CD4-positive, alpha-beta T cell treated with Interleukin-17A for 1 hour (primary cell): ENCODE measurements around the gene SMAP2.
"Not testable (repeated sequence)": the region's sequence is repeated elsewhere in the genome, so short reads cannot be mapped to it uniquely, and the experiment has no call there.

ENCODE experiments used
- DNase-seq: peaks from one replicate; pipeline ENCODE4 v3.0.0-alpha.2; 2020

Gene SMAP2

DNA sequence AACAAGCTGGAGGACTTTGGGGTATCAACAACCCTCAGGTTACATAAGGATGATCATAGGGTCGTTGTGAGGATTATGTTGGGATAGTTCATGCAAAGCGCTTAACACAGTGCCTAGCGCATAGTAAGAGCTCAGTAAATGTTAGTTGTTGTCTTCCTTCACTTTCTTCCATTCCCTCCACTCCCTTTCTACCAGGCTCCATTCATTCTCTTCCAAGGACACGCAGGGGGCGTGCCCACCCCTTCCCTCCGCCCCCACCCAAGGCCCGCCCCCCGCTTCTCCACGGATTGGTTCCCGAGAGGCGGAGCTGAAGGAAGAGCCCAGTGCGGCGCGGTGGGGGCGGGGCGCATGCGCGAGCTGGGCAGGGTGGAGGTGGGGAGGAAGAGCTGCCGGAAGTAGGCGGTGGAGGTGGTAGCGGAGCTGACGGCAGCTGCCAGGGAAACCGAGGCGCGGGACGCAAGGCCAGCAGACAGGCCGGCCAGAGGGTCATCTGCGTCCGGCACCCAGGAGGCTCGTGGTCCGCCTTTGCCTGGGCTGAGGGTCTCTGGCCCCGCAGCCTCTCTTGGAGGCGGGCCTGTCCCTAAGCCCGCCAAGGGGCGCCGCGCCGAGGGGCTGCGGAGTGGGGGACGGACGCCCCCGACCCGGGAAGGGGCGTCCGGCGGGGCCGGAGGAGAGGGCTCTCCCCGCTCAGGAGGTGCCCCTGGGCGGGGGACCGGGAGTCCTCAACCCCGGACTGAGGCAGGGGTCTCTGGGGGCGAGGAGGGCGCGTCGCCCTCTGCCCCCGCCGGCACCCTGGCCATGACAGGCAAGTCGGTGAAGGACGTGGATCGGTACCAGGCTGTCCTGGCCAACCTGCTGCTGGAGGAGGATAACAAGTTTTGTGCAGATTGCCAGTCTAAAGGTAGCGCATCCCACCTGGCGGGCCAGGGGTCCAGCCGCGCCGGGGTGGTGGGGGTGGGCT, at the start of gene SMAP2:
SMAP2 (plus strand) TSS at position 405 of the 961 bp plus-strand sequence; CDS start at position 799, 394 bp downstream.
- peak; percentile 96 for DNase-seq

DNA sequence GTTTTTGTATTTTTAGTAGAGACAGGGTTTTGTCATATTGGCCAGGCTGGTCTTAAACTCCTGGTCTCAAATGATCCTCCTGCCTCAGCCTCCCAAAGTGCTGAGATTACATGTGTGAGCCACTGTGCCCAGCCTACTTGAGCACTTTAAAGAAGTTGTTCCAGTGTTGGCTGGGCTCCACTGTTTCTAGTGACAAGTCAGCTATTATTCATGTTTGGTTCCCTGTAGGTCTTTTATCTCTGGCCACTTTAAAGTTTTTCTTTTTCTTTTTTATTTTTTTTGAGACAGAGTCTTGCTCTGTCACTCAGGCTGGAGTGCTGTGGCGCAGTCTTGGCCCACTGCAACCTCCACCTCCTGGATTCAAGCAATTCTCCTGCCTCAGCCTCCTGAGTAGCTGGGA, 42.1 kb upstream of the SMAP2 start:
- not testable (repeated sequence) for DNase-seq

DNA sequence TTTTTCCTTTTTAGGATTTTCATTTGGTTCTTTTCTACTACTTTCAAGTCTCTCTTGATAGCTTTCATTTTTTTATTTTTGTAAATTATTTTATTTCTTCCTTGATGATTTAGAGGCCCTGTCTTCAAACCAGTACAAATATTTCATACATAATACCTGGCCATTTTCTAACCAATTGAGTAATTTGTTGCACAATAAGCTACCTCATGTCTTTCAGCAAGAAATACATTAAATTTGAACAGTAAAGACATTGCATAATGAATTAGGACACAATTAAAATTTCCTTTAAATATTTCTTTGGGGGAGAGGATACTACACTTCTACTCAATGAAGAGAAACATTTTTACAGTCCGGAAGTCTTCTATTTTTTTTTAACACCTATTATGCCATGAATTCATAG, 40.8 kb upstream of the SMAP2 start:
- DNase-seq, result no peak

DNA sequence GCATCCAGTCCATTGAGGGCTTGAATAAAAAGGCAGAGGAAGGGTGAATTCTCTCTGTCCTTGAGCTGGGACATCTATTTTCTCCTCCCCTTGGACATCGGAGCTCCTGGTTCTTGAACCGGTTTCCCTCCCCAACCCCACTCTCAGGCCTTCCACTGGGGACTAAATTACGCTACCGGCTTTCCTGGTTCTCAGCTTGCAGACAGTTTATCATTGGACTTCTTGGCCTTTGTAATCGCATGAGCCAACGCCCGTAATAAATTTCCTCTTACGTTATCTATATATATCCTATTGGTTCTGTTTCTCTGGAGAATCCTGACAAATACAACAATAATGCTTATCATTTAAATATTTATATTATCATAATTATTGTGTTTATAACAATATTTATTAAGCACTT, 36.1 kb upstream of the SMAP2 start:
- DNase-seq, result no peak

DNA sequence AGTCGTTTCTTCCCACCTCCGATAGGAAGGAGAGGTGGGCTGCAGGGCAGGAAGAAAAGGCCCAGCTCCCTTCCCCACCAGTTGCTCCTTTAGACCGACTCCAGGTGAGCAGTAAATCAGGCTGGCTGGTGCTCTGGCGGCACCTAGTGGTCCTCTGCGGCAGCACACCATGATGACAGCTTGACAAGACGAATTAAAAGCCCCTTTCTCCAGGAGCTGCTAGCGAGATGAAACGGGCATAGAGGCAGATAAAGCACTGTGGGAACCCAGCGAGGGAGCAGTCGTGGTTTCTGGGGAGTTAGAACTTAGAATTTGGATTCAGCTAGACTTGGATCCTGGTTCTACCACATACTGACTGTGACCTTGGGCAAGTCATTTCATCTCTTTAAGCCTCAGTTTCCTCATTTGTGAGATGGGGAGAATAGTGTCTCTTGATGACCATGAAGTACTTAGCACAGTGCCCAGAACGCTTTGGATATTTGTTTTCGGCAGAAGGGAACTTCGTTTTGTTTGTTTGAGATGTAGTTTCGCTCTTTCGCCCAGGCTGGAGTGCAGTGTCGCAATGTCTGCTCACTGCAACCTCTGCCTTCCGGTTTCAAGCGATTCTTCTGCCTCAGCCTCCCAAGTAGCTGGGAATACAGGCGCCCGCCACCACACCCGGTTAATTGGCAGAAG, 34.6 kb upstream of the SMAP2 start:
- DNase-seq, result peak; percentile 93

DNA sequence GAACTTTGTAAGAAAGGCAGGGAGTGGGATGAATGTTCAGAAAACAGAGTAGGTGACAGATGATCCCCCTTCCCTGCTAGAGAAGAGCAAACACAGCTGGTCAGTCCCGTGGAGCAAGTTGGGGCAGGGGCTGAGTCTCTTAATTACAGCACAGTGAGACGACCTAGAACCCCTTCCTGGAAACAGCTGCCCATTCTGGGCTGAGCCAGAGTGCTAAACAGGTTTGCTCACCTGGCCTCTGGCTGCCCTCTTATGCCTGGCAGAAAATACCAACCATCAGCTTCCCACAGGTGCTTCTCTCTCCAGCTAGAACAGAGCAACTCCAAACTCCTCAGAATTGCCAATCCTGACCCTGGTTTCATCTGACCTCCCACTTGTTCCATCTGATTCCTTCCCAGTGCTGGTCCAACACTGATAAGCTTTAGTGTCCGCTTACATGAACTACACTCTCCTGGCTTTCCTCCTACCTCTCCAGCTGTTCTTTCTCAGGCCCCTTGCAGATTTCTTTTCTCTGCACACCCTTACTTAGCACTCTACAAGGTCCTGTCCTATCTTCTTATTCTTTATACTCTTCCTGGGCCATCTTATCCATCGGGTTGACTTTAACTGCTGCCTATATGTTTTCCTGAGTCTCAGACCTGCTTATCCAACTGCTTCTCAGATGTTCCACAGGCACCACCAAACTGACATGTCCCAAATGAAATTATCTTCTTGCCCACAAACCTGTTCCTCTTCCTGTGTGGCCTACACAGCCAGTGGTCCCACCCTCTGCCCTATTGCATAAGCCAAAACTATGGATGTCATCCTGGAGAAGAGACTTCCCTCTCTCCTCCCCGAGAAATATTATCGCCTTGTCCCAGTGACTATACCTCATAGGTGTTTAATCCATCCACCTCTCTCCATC, 33.9 kb upstream of the SMAP2 start:
- DNase-seq, result no peak

DNA sequence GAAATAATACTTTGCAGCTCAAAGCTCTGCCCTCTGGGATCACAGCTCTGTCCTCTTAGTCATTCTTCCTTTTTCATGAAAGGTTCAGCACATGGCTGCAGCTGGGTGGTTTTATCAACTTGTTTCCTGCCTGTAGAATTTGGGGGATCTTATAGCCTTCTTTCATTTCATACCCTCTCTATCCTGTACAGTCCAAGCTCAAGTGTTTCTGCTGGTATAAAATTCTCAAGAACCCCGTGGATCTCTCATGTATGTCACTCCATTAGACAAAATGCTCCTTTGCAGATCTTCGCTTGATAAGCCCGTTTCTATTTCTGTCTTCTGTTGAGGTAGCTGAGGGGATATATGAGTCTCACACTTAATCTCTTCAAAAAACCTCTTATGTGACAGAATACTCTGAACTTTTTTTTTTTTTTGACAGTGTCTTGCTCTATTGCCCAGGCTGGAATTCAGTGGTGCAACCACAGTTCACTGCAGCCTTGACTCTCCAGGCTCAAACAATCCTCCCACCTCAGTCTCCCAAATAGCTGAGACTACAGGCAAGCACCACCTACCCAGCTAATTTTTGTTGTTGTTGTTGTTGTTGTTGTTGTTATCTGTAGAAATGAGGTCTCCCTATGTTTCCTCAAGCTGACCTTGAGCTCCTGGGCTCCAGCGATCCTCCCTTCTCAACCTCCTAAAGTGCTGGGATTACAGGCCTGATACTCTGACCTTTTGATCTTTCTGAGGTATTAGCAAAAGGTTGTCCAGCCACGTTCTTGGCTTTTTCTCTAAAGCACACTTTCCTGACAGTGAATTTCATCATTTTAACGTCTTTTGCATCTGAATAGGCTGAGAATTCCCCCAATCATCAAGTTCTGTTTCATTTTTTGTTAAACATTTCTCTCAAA, 31.8 kb upstream of the SMAP2 start:
- DNase-seq, result no peak

DNA sequence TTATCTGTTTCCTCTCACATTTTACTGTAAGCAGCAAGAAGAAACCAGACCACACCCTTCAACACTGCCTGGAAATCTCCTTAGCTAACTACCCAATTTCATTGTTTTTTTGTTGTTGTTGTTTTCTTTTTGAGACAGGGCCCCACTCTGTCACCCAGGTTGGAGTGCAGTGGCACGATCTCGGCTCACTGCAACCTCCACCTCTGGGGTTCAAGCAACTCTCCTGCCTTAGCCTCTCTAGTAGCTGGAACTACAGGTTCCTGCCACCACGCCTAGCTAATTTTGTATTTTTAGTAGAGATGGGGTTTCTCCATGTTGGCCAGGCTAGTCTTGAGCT, 31.2 kb upstream of the SMAP2 start:
- not testable (repeated sequence) for DNase-seq

DNA sequence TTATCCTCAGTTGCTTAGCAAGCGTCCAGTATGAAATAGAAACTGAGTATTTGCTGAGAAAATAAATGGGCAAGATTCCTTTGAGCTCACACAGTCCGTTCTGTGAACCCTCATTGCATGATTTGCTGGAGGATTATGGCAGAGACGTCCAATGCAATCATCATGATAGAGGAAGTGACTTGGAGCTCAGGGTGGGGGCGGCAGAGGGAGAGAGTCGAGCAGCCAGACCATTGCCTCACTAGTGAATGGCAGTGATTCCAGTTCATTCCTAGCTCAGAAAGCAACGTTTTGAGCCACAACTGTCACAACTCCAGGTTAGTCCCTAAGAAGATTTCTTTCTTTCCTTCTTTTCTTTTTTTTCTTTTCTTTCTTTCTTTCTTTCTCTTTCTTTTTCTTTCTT, 28.9 kb upstream of the SMAP2 start:
- peak; percentile 28 for DNase-seq

DNA sequence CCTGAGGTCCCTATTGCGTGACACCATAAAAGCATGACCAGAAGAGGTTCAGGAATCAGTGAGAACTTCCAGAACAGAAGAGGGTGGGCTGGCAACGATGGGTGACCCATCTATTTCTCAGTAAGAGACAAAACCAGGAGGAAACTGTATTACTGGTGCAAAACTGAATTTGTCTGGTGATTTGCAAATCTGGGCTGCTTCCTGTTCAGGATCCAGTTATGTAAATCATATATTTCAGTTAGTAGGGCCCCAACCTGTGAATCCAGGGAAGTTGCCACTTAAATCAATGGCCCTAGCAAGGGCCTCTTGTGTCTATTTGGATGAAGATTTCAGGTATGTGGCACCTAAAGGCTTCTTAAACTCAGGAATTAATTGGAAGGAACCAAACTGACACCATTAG, 23.1 kb upstream of the SMAP2 start:
- no peak for DNase-seq

DNA sequence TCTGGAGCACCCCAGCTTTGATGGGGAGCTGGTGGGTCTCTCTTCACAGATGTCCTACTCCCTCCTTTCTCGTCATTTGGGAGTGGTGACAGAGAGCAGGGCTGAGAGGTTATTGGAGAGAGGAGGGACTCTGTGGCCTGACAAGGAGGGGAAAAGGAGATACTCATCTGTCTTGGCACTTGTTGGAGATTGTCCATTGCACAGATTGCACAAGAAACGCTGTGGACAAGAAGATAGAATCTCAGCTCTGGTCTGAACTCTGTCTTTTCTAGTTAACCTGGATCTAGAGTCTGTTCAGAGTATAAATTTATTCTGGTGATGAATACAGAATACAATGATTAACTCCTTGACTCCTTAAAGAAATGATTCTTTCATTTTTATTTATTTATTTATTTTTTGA, 22.4 kb upstream of the SMAP2 start:
- DNase-seq, result no peak

DNA sequence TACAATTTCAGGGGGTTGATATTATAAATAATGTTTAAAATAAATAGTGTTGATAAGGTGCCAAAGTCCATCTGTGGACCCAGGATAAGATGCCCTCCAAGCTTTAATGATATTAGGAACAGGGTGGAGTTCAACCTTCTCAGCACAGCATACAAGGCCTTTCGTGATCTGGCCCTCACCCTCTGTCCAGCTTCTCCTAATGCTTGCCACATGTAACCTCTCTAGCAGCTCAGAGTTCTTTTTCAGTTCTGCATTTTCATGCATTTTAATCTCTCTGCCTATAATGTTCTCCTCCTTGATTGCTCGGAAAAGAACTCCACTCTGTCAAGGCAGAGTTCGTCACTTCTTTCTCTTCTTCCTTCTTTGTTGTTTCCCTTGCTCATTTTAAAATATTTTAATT, 21.4 kb upstream of the SMAP2 start:
- DNase-seq, result no peak

DNA sequence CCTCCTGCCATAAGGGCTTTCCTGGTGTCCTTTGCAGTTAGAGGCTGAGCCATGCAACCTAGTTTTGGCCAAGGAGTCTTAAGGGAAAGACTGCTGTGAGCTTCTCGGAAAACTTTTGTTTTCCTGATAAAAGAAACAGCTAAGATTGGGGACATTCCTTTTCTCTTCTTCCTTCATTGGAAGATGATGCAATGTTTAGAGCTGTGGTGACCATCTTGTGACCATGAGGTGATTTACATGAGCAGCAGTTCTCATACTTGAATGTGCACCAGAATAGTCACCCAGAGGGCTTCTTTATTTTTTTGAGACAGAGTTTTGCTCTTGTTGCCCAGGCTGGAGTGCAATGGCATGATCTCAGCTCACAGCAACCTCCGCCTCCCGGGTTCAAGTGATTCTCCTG, 20.4 kb upstream of the SMAP2 start:
- no peak for DNase-seq

DNA sequence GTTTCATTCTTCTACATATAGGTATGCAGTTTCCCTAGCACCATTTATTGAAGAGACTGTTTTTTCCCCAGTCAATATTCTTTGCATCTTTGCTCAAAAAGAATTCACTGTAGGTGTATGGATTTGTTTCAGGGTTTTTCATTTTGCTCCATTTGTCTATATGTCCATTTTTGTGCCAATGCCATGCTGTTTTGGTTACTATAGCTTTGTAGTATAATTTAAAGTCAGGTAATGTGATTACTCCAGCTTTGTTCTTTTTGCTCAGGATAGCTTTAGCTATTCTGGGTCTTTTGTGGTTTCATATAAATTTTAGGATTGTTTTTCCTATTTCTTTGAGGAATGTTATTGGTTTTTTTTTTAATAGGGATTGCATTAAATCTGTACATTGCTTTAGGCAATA, 15.9 kb upstream of the SMAP2 start:
- DNase-seq, result no peak

DNA sequence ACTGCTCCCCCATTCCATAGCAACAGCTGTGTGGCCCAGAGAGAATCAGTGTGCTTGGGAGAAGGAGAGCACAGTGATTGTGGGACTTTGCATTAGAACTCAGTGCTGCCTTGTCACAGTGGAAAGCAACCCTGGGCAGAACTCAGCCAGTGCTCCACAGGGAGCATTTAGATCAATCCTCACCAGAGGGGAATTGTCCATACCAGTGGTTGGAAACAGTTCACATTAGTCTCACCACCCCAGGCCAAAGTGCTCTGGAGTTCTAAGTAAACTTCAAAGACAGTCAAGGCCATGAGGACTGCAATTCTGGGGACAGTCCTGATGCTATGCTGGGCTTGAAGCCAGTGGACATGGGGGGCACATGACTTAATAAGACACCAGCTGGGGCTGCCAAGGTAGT, 12.9 kb upstream of the SMAP2 start:
- no peak for DNase-seq

DNA sequence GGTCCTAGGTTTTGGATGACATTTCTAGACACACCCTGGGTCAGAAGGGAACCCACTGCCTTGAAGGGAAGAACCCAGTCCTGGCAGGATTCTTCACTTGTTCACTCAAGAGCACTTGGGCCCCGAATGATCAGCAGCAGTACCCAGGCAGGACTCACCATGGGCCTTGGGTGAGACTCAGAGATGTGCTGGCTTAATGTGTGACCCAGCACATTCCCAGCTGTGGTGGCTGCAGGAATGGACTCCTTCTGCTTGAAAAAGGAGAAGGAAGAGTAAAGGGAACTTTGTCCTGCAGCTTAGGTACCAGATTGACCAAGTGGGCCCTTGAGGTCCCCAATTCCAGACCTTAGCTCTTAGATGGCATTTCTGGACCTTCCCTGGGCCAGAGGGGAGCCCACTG, 12.3 kb upstream of the SMAP2 start:
- no peak for DNase-seq

DNA sequence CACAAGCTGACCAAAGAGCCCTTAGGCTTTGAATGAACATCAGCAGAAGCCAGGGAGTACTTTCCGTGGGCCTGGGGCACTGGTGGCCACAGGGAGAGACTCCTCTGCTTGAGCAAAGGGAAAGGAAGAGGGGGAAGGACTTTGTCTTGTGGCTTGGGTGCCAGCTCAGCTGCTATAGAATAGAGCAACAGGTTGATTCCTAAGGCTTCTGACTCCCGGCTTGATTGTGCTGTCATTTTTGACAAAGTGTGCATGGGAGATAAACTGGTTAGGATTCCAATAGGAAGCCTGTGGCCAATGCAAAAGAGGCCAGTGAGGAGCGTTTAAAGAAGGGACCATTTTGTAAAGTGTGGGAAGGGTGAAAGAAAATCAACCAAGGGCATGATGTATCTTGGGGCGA, 11.9 kb upstream of the SMAP2 start:
- DNase-seq, result no peak

DNA sequence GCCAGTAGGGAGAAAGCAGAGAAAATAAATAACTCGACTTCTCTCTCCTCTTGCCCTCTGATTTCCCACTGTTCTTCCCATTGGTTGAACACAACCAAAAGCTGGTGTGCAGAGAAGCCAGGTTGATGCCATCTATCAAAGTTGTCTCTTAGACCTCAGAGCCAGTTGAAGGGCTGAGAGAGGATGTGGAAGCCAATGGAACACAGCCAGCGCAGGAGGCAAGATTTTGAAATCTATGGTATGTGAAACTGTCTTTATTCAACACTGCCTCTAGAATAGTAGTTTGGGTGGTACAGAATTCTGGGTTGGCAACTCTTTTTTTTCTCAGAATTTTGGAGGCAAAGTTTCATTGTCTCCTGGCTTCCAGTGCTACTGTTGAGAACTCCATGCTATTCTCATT, 11.3 kb upstream of the SMAP2 start:
- no peak for DNase-seq

DNA sequence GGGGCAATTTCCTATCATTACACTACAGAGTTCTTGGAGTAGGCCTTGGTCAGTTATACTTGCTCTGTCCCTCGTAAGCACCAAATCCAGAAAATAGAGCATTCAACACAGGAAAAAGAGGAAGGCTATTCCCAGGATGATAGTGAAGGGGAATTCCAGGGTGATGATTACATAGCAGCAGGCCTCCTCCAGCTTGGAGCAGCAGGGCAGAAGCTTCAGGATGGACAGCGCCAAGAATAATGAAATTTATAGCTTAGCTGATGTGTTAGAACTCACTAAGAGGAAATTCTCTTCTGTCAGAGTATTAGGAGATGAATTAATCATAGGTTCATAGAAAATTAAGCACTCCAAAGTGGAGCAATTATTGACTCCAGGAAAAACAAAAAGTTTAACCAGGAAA, 10.8 kb upstream of the SMAP2 start:
- no peak for DNase-seq

DNA sequence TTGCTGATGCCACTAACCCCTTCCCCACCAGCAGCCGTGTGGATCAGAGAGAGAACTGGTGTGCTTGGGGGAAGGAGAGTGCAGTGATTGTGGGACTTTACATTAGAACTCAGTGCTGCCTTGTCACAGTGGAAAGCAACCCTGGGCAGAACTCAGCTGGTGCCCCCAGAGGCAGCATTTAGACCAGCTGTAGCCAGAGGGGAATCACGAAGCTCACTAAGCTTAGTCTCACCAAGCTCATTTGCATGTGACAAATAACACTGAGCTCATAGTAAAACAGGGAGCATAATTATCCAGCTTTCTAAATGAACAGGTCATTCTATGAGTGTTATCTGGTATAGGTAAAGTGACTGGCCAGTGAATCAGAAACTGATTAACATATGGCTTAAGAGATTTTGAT, 9.8 kb upstream of the SMAP2 start:
- DNase-seq, result no peak

DNA sequence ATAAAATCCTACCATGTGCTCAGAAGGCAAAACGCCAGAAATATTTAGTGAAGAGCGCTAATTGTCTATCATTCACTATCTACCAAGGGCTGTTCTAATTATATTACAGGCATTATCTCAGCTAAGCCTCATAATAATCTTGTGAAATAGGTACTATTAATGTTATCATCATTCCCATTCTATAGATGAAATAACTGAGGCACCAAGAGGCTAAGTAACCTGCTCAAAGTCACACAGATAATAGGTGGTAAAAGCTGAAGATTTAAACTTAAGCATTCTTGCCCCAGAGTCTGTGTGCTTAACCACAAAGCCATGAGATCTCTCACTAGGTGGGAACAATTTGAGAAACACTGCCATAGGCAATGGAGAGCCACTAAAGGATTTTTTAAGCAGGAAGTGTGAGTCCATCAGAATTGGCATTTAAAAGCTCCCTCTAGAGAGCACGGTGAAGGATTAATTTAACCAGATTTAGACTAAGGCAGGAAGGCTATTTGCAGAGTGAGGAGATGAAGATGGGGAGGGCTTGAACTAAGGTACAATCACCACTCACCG, 1.7 kb upstream of the SMAP2 start:
- no peak for DNase-seq
